ENCODE measurements around the gene ZNF48.

ZNF48 gene

DNA sequence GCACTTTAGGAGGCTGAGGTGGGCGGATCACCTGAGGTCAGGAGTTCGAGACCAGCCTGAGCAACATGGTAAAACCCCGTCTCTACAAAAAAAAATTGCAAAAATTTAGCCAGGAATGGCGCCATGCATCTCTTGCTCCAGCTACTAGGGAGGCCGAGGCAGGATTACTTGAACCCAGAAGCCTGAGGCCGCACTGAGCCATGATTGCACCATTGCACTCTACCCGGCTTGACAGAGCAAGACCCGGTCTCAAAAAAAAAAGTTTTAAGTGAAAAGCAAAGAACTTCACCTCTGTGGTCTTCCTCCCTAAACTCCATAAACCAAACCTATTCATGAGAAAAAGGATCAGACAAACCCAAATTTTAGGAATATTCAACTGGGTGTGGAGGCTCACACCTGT is 47.1 kb upstream of the ZNF48 start:
- TF ChIP-seq PATZ1 (CRISPR knock-in tag; IDR thresholded peaks at IDR 0.05; ENCODE audit: borderline replicate concordance): no peak
- TF ChIP-seq CSDC2 (CRISPR knock-in tag; IDR thresholded peaks at IDR 0.05): no peak
- TF ChIP-seq ZNF70 (CRISPR knock-in tag; IDR thresholded peaks at IDR 0.05): no peak
- no peak for TF ChIP-seq ZNF8 (CRISPR knock-in tag; IDR thresholded peaks at IDR 0.05)
- TF ChIP-seq, protein P1, sequence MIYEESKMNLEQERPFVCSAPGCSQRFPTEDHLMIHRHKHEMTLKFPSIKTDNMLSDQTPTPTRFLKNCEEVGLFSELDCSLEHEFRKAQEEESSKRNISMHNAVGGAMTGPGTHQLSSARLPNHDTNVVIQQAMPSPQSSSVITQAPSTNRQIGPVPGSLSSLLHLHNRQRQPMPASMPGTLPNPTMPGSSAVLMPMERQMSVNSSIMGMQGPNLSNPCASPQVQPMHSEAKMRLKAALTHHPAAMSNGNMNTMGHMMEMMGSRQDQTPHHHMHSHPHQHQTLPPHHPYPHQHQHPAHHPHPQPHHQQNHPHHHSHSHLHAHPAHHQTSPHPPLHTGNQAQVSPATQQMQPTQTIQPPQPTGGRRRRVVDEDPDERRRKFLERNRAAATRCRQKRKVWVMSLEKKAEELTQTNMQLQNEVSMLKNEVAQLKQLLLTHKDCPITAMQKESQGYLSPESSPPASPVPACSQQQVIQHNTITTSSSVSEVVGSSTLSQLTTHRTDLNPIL (CRISPR knock-in tag; IDR thresholded peaks at IDR 0.05; ENCODE audit: low read depth): no peak
- no peak for TF ChIP-seq ZC3H10 (CRISPR knock-in tag; IDR thresholded peaks at IDR 0.05)
- TF ChIP-seq ESRRG (CRISPR knock-in tag; IDR thresholded peaks at IDR 0.05): no peak
- no peak for TF ChIP-seq ZFP30 (CRISPR knock-in tag; IDR thresholded peaks at IDR 0.05)
- TF ChIP-seq SNAI2 (CRISPR knock-in tag; IDR thresholded peaks at IDR 0.05): no peak
- no peak for ATAC-seq

- TF ChIP-seq ARNTL (CRISPR knock-in tag; IDR thresholded peaks at IDR 0.05; ENCODE audit: borderline replicate concordance, low read depth) (no peak), ZFP3 (CRISPR knock-in tag; IDR thresholded peaks at IDR 0.05) (no peak), PATZ1 (CRISPR knock-in tag; IDR thresholded peaks at IDR 0.05; ENCODE audit: borderline replicate concordance) (no peak), ZFP30 (CRISPR knock-in tag; IDR thresholded peaks at IDR 0.05) (no peak), GLIS3 (CRISPR knock-in tag; IDR thresholded peaks at IDR 0.05) (no peak), ESRRG (CRISPR knock-in tag; IDR thresholded peaks at IDR 0.05) (no peak), POU6F1 (CRISPR knock-in tag; IDR thresholded peaks at IDR 0.05; ENCODE audit: borderline replicate concordance, low read depth) (no peak), ZC3H10 (CRISPR knock-in tag; IDR thresholded peaks at IDR 0.05) (no peak), CSDC2 (CRISPR knock-in tag; IDR thresholded peaks at IDR 0.05) (no peak), ZNF565 (CRISPR knock-in tag; conservative IDR thresholded peaks at IDR 0.05; ENCODE audit: low read depth) (no peak), PPARA (CRISPR knock-in tag; IDR thresholded peaks at IDR 0.05; ENCODE audit: borderline replicate concordance) (no peak), SNAI2 (CRISPR knock-in tag; IDR thresholded peaks at IDR 0.05) (no peak)
- TF ChIP-seq, protein P2, sequence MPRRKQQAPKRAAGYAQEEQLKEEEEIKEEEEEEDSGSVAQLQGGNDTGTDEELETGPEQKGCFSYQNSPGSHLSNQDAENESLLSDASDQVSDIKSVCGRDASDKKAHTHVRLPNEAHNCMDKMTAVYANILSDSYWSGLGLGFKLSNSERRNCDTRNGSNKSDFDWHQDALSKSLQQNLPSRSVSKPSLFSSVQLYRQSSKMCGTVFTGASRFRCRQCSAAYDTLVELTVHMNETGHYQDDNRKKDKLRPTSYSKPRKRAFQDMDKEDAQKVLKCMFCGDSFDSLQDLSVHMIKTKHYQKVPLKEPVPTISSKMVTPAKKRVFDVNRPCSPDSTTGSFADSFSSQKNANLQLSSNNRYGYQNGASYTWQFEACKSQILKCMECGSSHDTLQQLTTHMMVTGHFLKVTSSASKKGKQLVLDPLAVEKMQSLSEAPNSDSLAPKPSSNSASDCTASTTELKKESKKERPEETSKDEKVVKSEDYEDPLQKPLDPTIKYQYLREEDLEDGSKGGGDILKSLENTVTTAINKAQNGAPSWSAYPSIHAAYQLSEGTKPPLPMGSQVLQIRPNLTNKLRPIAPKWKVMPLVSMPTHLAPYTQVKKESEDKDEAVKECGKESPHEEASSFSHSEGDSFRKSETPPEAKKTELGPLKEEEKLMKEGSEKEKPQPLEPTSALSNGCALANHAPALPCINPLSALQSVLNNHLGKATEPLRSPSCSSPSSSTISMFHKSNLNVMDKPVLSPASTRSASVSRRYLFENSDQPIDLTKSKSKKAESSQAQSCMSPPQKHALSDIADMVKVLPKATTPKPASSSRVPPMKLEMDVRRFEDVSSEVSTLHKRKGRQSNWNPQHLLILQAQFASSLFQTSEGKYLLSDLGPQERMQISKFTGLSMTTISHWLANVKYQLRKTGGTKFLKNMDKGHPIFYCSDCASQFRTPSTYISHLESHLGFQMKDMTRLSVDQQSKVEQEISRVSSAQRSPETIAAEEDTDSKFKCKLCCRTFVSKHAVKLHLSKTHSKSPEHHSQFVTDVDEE (CRISPR knock-in tag; IDR thresholded peaks at IDR 0.05): no peak
- ATAC-seq: no peak
Observed at GRCh38 chr16:30348929-30349328, 46.3 kb upstream of the ZNF48 start.

GRCh38 chr16:30349675-30350074 is 45.5 kb upstream of the ZNF48 start:
- no peak for ATAC-seq
- no peak for TF ChIP-seq ZNF565 (CRISPR knock-in tag; conservative IDR thresholded peaks at IDR 0.05; ENCODE audit: low read depth)
- TF ChIP-seq ZNF70 (CRISPR knock-in tag; IDR thresholded peaks at IDR 0.05): no peak

GRCh38 chr16:30350134-30350871 is 44.9 kb upstream of the ZNF48 start:
- no peak for TF ChIP-seq ESRRG (CRISPR knock-in tag; IDR thresholded peaks at IDR 0.05)
- no peak for TF ChIP-seq OSR1 (CRISPR knock-in tag; IDR thresholded peaks at IDR 0.05)
- no peak for TF ChIP-seq POU6F1 (CRISPR knock-in tag; IDR thresholded peaks at IDR 0.05; ENCODE audit: borderline replicate concordance, low read depth)
- TF ChIP-seq ZFP3 (CRISPR knock-in tag; IDR thresholded peaks at IDR 0.05): no peak
- no peak for TF ChIP-seq ARNTL (CRISPR knock-in tag; IDR thresholded peaks at IDR 0.05; ENCODE audit: borderline replicate concordance, low read depth)
- no peak for ATAC-seq

Data from SK-N-SH treated with all-trans-retinoic acid at 6 μM for 48 hours (cell line).